COLO829 (cell line): ENCODE results near the gene CKAP2.
A peak's percentile ranks its signal among the peaks of the same experiment; 100 is the strongest.
"Not testable (repeated sequence)": the region's sequence is repeated elsewhere in the genome, so short reads cannot be mapped to it uniquely, and the experiment has no call there.

Experiments
- DNase-seq: peaks from one replicate; pipeline ENCODE4 v3.0.0; 2012; ENCODE audit warnings: low spot score

Gene CKAP2, protein sequence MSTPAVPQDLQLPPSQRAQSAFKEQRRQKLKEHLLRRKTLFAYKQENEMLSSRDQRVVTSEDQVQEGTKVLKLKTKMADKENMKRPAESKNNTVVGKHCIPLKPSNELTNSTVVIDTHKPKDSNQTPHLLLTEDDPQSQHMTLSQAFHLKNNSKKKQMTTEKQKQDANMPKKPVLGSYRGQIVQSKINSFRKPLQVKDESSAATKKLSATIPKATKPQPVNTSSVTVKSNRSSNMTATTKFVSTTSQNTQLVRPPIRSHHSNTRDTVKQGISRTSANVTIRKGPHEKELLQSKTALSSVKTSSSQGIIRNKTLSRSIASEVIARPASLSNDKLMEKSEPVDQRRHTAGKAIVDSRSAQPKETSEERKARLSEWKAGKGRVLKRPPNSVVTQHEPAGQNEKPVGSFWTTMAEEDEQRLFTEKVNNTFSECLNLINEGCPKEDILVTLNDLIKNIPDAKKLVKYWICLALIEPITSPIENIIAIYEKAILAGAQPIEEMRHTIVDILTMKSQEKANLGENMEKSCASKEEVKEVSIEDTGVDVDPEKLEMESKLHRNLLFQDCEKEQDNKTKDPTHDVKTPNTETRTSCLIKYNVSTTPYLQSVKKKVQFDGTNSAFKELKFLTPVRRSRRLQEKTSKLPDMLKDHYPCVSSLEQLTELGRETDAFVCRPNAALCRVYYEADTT

GRCh38 chr13:52454820-52455676, at the start of gene CKAP2:
Gene CKAP2, plus strand, starts transcription at chr13:52455478. Its CDS starts 79 bp downstream, at chr13:52455557.
- DNase-seq, result peak; percentile 90

GRCh38 chr13:52405767-52406494, 49.3 kb upstream of the CKAP2 start, which contains the start of gene THSD1:
Gene THSD1, minus strand, starts transcription at chr13:52406172. Its CDS starts 3,572 bp downstream, at chr13:52402600.
- no peak for DNase-seq

DNA sequence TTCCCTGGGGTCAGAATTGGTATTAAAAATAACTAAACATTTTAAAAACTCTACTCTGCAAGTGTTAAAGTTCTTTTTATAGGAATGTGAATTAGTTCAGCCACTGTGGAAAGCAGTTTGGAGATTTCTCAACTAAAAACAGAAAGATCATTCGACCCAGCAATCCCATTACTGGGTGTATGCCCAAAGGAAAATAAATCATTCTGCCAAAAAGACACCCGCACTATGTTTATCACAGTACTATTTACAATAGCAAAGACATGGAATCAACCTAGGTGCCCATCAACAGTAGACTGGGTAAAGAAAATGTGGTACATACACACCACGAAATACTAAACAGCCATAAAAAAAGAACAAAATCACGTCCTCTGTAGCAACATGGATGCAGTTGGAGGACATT, 48.6 kb upstream of the CKAP2 start:
- DNase-seq, result no peak

GRCh38 chr13:52407436-52407835, 47.8 kb upstream of the CKAP2 start:
- DNase-seq, result not testable (repeated sequence)

DNA sequence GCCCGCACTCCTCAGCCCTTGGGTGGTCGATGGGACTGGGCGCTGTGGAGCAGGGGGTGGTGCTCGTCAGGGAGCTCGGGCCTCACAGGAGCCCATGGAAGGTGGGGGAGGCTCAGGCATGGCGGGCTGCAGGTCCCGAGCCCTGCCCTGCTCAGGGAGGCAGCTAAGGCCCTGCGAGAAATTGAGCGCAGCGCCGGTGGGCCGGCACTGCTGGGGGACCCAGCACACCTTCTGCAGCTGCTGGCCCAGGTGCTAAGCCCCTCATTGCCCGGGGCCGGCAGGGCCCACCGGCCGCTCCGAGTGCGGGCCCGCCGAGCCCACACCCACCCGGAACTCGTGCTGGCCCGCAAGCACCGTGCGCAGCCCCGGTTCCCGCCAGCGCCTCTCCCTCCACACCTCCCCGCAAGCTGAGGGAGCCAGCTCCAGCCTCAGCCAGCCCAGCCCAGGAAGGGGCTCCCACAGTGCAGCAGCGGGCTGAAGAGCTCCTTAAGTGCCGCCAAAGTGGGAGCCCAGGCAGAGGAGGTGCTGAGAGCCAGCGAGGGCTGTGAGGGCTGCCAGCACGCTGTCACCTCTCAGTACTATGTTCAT, 47.1 kb upstream of the CKAP2 start:
- DNase-seq, result not testable (repeated sequence)

DNA sequence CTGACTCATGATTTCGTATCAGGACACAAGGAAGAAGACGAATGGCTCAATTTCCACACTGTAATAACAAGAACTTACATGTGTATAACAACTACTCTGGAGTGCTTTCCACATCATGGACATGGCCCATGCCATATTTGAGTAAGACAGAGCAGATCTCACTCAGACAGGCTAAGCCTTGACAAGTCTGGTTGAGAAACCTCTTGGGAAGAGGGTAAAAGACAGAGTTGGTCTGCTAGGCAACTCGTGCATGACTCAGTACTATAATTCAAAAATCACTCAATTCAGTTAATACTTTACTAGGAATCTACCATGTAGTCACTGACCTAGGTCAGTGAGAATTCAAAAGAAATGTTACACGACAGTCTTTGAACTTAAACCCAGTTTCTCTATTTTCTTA, 43.6 kb upstream of the CKAP2 start:
- no peak for DNase-seq

GRCh38 chr13:52412128-52412527, 43.1 kb upstream of the CKAP2 start:
- no peak for DNase-seq

DNA sequence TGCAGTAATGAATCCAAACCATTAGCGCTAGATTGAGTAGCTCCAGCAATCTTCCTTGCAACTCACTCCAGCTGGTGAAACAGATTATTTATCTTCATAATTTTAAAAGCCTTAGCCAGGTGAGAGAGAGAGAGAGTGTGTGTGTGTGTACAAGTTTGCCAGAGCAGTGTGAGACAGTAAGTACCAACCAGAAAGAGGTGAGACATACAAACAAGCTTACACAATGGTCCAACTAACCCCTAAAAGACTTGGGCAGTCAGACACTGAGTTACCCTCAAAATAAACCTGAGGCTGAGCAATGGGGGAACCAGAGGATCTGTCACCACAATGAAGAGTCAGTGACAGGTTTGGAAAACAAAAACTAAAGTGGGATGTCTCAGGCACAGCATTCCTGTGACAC, 41.2 kb upstream of the CKAP2 start:
- DNase-seq, result no peak

DNA sequence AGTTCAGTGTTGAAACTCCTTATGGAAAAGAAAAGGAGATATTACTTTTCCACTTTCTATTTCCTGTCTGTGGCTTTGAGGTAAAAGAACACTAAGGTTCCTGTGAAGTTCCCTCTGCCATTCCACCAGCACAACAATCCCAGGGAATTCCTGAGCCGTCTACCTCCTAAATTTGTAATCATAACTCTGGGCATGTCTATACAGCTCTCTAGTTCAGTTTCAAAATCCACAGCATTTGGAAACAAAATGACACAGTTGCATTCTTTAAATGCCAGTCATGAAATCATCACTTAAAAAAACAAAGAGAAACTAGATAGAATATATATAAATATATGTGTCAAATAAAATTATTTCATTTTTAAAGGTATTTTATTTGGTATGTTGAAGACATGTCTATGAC, 40.3 kb upstream of the CKAP2 start:
- DNase-seq, result no peak

DNA sequence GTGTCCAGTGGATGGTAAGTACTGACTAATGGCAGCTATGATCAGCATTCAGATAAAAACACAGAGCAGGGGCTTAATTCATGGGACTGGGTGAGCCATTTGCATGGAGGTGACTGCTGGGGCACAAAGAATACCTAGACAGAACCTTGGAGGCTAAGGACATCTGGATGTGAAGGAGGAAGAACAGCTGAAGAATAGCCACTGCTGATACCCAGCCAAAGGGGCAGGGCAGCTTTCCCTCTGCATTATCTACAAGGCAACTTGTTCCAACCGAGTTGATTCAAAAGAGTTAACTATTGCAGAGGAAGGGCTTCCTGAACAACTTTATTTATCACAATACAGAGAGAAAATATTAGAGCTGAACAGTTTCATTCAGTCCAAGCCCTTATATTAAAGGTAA, 36.2 kb upstream of the CKAP2 start:
- DNase-seq, result no peak

DNA sequence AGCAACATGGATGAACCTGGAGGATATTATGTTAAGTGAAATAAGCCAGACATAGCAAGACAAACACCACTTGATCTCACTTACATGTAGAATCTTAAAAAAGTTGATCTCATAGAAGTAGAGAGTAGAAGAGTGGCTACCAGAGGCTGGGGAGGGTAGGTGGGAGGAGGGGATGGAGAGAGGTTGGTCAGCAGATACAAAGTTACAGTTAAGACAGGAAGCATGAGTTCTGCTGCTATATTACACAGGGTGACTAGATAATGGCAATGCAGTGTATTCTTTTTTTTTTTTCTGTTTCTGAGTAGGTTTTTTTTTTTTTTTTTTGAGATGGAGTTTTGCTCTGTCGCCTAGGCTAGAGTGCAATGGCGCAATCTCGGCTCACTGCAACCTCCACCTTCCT, 34.1 kb upstream of the CKAP2 start:
- DNase-seq, result no peak

DNA sequence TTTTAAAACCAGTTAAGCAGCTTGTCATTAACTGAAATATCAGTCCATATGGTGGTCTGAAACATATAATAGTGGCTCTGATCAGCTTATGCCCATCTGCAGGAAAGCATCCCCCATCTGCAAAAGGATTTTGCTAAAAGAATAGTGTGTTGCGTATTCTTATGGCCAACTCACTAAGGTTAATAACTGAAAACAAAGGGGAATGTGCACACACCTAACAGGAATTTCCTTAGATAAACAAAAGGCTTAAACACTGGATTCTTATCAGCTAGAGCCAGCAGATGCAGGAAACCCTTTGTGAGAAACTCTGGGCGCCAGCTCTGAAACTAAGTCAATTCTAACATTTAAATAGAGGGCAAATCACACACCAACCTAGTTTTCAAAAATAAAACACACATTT, 27.0 kb upstream of the CKAP2 start:
- no peak for DNase-seq

- no peak for DNase-seq
Observed at GRCh38 chr13:52432456-52432855, 22.8 kb upstream of the CKAP2 start.

DNA sequence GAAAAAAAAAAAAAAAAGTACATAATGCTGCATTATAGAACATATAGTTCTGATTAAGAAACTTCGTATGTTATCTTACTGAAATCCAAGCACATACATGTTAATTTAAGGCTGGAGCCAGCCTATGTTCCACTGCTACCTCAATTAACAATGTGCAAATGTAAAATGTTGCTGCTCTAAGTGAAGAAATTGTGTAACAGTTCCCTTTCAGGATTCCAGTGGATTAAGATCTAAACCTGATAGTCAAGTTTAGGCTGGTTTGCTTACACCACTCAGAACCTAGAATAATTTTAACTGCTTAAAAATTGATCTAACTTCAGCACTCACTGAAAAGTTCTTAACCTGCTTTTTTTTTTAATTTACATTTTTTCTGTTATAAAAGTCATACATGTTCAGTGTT, 9.0 kb upstream of the CKAP2 start:
- no peak for DNase-seq

DNA sequence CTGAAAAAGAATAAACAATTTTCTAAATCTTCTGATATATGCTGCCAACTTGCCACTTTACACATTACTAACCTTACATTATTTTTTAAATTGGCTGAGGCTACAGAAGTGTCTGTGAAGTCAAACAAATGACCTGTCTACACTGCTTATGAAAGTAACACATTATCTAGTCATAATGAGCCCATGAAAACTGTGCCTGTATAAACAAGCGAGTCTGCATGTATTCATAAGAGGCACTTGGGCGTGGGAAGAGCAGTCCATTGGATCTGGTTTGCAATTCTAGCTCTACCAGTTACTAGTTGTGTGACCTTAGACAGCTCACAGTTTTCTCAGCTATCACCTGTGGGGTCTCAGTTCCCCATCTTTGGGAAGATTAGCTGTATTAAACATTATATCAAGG, 7.9 kb upstream of the CKAP2 start:
- DNase-seq, result no peak

- no peak for DNase-seq
Observed at GRCh38 chr13:52447815-52448552, 7.3 kb upstream of the CKAP2 start.

DNA sequence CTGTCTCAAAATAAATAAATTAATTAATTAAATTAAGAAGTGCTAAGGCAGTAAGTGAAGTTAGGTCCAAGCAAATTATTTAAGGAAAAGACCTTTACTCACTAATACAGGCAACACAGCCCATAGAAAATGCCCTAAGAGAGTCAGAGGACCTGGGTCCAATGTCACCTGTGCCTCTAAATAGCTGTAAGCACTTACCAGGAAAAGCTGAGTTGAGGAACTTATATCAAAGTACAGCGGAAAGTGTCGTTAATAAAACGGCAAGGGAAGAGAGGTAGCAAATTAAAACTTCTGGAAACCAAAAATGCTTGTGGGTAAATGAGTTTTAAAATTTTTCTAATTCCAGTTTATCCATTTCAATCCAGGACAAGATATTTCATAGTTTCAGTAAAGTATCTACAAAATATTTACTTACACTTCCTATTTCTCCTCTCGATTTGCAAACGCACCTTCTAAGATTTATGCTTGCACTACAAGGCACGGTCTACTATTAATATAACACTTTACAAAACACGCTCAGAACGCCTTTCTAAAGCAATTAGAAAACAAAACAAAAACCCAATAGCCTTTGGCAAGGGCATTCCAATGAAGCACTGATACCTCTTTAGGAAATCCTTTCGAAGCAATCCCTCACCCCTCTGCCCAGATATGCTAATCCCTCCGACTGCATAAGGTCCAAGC, 5.8 kb upstream of the CKAP2 start:
- DNase-seq, result no peak

- peak; percentile 71 for DNase-seq
Observed at GRCh38 chr13:52450012-52450792, 5.1 kb upstream of the CKAP2 start, which contains the start of gene VPS36. Gene VPS36, minus strand, starts transcription at chr13:52450634. Its CDS starts 40 bp downstream, at chr13:52450594.

DNA sequence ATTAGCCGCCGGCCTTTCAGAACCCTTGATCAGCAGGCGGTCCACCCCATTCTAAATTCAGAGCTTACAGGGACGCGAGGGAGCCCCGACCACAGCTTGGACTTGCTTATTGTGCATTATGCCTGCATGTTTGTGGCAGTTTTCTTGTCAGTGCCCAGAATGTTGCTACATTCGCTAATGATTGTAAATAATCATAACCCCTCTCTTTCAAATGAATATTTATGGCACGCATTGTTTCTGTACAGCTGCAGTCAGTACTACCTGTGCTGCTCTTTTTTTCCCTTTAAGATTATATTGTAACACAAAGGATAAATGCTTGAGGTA, 4.5 kb upstream of the CKAP2 start:
- no peak for DNase-seq
